Mucosa of stomach (tissue), 1 donor: ENCODE data around the gene SLC6A7.

ENCODE experiments used
- H3K27me3 ChIP-seq: one replicate; pipeline ENCODE4 v1.7.0; 2013; ENCODE audit warnings: mild to moderate bottlenecking, low read length; ENCODE audit not compliant: control insufficient read depth, insufficient read depth
- H3K36me3 ChIP-seq: one replicate; pipeline ENCODE4 v1.7.0; 2013; ENCODE audit warnings: low read length; ENCODE audit not compliant: control insufficient read depth, insufficient read depth
- H3K4me1 ChIP-seq: one replicate; pipeline ENCODE4 v1.7.0; 2013; ENCODE audit warnings: mild to moderate bottlenecking, low read length; ENCODE audit not compliant: control insufficient read depth, insufficient read depth
- H3K4me3 ChIP-seq: one replicate; pipeline ENCODE4 v1.7.0; 2013; ENCODE audit warnings: low read length
- H3K9ac ChIP-seq: one replicate; pipeline ENCODE4 v1.7.0; 2013; ENCODE audit warnings: mild to moderate bottlenecking, low read length, moderate library complexity
- H3K9me3 ChIP-seq: one replicate; pipeline ENCODE4 v1.7.0; 2013; ENCODE audit warnings: mild to moderate bottlenecking, low read length, moderate library complexity; ENCODE audit not compliant: control insufficient read depth
- donor health status: Pancreatic carcinoma.

SLC6A7 gene

DNA sequence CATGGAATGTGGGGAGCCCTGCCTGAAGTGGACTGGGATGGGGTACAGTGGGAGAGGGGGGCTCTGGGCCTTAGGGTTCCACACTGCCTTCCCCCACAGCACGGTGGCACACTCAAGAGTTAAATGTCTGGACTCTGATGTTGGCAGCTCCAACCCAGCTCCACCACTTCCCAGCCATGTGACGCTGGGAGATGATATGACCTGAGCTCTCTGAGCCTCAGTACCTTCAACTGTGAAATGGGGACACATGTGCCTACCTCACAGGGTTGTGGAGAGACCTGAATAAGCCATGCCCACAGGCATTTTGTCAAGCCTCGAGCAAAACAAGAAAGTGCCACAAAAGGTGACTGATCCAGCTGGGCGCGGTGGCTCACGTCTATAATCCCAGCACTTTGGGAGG is 30.8 kb upstream of the SLC6A7 start:
- Histone ChIP-seq H3K4me1 (peaks cover 26% of the 10 kb centered on the region), H3K9ac (no peak overlapping the region), H3K4me3 (no peak overlapping the region), H3K9me3 (no peaks in the 10 kb centered on the region), H3K36me3 (no peaks in the 10 kb centered on the region), H3K27me3 (peaks cover 7% of the 10 kb centered on the region)

DNA sequence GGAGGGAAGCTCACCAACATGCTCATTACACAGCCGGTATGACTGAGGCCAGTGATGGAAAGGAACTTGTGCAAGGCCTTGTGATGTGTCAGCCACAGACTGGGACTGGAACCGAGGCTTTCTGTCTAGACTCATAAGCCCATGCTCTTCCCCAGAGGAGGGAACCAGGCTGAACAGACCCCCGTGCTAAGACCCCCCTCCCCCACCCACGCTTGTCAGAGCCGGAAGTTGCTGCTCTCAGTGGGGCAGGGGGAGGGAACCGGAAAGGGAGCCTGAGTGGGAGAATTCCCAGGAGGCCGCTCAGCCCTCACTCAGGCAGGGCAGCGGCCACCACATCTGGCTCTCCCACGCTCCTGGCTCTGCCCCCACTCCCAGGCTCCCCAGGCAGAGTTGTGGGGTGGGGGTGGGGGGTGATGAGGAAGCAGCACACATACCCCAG is 30.1 kb upstream of the SLC6A7 start:
- H3K4me3 ChIP-seq = no peak overlapping the region
- peaks cover 7% of the 10 kb centered on the region for H3K27me3 ChIP-seq
- H3K9me3 ChIP-seq = no peaks in the 10 kb centered on the region
- H3K9ac ChIP-seq = no peak overlapping the region
- H3K36me3 ChIP-seq = no peaks in the 10 kb centered on the region
- peaks cover 33% of the 10 kb centered on the region for H3K4me1 ChIP-seq

GRCh38 chr5:150160448-150161081 is 29.3 kb upstream of the SLC6A7 start:
- no peak overlapping the region for H3K4me3 ChIP-seq
- no peak overlapping the region for H3K9ac ChIP-seq
- peaks cover 36% of the 10 kb centered on the region for H3K4me1 ChIP-seq
- peaks cover 7% of the 10 kb centered on the region for H3K27me3 ChIP-seq
- no peaks in the 10 kb centered on the region for H3K9me3 ChIP-seq
- H3K36me3 ChIP-seq = no peaks in the 10 kb centered on the region

- Histone ChIP-seq H3K9ac (no peak overlapping the region), H3K4me1 (peaks cover 33% of the 10 kb centered on the region), H3K36me3 (no peaks in the 10 kb centered on the region), H3K9me3 (no peaks in the 10 kb centered on the region), H3K4me3 (no peak overlapping the region), H3K27me3 (peaks cover 6% of the 10 kb centered on the region)
Measured at GRCh38 chr5:150161242-150162141, 28.4 kb upstream of the SLC6A7 start.

DNA sequence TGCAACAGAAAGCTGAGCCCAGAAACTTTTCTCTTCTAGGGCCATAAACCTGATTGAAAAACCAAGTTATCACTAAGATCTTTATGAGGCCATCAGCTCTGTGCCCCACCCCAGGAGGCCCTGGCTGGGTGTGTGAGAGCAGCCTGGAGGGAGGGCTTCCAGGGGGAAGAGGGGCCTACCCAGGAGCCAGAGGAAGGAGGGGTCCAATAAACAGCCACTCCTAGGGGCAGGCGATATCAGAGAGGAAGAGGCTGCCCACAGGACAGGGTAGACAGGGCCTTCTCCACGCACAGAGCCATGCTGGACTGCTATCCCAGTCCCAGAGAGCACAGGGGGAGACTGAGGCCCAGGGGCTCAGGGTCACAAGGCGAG is 27.7 kb upstream of the SLC6A7 start:
- no peaks in the 10 kb centered on the region for H3K36me3 ChIP-seq
- no peak overlapping the region for H3K4me3 ChIP-seq
- H3K9ac ChIP-seq = no peak overlapping the region
- peaks cover 11% of the 10 kb centered on the region for H3K27me3 ChIP-seq
- H3K9me3 ChIP-seq = no peaks in the 10 kb centered on the region
- H3K4me1 ChIP-seq = peaks cover 33% of the 10 kb centered on the region

- Histone ChIP-seq H3K27me3 (peaks cover 20% of the 10 kb centered on the region), H3K9ac (no peak overlapping the region), H3K4me1 (peaks cover 33% of the 10 kb centered on the region)
Measured at GRCh38 chr5:150163035-150163434, 26.8 kb upstream of the SLC6A7 start.

DNA sequence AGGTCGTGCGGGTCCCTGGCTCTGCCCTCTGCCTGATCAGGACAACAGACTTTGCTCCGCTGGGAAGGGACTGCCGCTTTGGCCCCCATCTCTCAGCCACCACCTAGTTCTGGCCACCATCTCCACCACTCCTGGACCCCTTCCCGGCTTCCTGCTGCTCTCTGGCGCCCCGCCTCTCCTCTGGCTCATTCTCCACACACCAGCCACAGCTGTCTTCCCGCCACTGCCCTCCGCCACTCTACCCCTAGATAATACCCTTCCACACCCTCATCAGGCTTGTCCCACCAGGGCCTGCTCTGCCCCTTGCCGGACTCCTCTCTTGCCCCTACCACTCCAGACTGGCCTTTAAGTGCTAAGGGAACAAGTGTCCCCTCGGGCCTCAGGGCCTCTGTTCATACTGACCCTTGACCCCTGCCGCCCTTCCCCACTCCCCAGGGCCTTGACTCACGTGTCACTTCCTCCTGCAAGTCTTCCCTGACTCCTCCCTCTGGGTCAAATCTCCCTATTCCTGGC is 26.3 kb upstream of the SLC6A7 start:
- no peak overlapping the region for H3K9ac ChIP-seq
- H3K36me3 ChIP-seq = no peaks in the 10 kb centered on the region
- H3K9me3 ChIP-seq = no peaks in the 10 kb centered on the region
- peaks cover 26% of the 10 kb centered on the region for H3K27me3 ChIP-seq
- no peak overlapping the region for H3K4me3 ChIP-seq
- peaks cover 34% of the 10 kb centered on the region for H3K4me1 ChIP-seq

More at GRCh38 chr5:150163035-150163434, 26.8 kb upstream of the SLC6A7 start:
- no peaks in the 10 kb centered on the region for H3K9me3 ChIP-seq
- no peaks in the 10 kb centered on the region for H3K36me3 ChIP-seq
- no peak overlapping the region for H3K4me3 ChIP-seq

- no peak overlapping the region for H3K4me3 ChIP-seq
- no peaks in the 10 kb centered on the region for H3K9me3 ChIP-seq
- H3K9ac ChIP-seq = no peak overlapping the region
- no peaks in the 10 kb centered on the region for H3K36me3 ChIP-seq
- peaks cover 33% of the 10 kb centered on the region for H3K27me3 ChIP-seq
- H3K4me1 ChIP-seq = peaks cover 37% of the 10 kb centered on the region
Measured at GRCh38 chr5:150164211-150164980, 25.5 kb upstream of the SLC6A7 start.

GRCh38 chr5:150166037-150166649 is 23.7 kb upstream of the SLC6A7 start:
- Histone ChIP-seq H3K4me3 (no peak overlapping the region), H3K9me3 (no peaks in the 10 kb centered on the region), H3K4me1 (peaks cover 35% of the 10 kb centered on the region), H3K9ac (no peak overlapping the region), H3K36me3 (no peaks in the 10 kb centered on the region), H3K27me3 (peaks cover 38% of the 10 kb centered on the region)

DNA sequence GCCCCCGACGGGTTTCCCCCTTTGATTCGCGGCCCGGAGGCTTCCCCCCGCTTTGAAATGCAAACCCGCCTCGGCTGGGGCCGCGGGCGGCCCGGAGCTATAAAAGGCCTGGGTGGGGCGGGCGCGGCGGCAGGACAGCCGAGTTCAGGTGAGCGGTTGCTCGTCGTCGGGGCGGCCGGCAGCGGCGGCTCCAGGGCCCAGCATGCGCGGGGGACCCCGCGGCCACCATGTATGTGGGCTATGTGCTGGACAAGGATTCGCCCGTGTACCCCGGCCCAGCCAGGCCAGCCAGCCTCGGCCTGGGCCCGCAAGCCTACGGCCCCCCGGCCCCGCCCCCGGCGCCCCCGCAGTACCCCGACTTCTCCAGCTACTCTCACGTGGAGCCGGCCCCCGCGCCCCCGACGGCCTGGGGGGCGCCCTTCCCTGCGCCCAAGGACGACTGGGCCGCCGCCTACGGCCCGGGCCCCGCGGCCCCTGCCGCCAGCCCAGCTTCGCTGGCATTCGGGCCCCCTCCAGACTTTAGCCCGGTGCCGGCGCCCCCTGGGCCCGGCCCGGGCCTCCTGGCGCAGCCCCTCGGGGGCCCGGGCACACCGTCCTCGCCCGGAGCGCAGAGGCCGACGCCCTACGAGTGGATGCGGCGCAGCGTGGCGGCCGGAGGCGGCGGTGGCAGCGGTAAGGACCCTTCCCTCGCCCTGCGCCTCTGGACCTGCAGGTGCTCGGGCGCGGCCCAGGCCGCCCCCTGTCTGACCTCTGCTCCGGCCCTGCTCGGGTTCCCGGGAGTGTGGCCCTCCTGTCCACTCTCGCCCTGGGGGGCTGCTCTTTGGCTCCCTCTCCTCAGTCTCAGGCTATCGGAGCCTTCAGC is 23.0 kb upstream of the SLC6A7 start, which contains the start of gene CDX1:
CDX1 (plus strand) TSS at position 129 of the 862 bp plus-strand sequence; CDS start at position 228, 99 bp downstream.
- no peak within 1 kb of the TSS for H3K9ac ChIP-seq
- H3K9me3 ChIP-seq = no peaks in the 10 kb centered on the region
- no peak within 1 kb of the TSS for H3K4me3 ChIP-seq
- no peaks in the 10 kb centered on the region for H3K36me3 ChIP-seq
- peaks cover 28% of the 10 kb centered on the region for H3K4me1 ChIP-seq
- H3K27me3 ChIP-seq = peaks cover 38% of the 10 kb centered on the region

GRCh38 chr5:150167512-150167850 is 22.4 kb upstream of the SLC6A7 start:
- peaks cover 22% of the 10 kb centered on the region for H3K4me1 ChIP-seq
- H3K9me3 ChIP-seq = no peaks in the 10 kb centered on the region
- peaks cover 39% of the 10 kb centered on the region for H3K27me3 ChIP-seq
- H3K4me3 ChIP-seq = no peak overlapping the region
- H3K9ac ChIP-seq = no peak overlapping the region
- H3K36me3 ChIP-seq = no peaks in the 10 kb centered on the region
